GM19328 (cell line): ENCODE data around the gene UBASH3A.

Source experiments
- ATAC-seq: cut with Tn5 transposase; IDR thresholded peaks from one replicate; pipeline ENCODE4 v1.9.1; 2021; ENCODE audit warnings: mild to moderate bottlenecking, moderate library complexity; ENCODE audit not compliant: unreplicated experiment

UBASH3A gene, protein sequence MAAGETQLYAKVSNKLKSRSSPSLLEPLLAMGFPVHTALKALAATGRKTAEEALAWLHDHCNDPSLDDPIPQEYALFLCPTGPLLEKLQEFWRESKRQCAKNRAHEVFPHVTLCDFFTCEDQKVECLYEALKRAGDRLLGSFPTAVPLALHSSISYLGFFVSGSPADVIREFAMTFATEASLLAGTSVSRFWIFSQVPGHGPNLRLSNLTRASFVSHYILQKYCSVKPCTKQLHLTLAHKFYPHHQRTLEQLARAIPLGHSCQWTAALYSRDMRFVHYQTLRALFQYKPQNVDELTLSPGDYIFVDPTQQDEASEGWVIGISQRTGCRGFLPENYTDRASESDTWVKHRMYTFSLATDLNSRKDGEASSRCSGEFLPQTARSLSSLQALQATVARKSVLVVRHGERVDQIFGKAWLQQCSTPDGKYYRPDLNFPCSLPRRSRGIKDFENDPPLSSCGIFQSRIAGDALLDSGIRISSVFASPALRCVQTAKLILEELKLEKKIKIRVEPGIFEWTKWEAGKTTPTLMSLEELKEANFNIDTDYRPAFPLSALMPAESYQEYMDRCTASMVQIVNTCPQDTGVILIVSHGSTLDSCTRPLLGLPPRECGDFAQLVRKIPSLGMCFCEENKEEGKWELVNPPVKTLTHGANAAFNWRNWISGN

DNA sequence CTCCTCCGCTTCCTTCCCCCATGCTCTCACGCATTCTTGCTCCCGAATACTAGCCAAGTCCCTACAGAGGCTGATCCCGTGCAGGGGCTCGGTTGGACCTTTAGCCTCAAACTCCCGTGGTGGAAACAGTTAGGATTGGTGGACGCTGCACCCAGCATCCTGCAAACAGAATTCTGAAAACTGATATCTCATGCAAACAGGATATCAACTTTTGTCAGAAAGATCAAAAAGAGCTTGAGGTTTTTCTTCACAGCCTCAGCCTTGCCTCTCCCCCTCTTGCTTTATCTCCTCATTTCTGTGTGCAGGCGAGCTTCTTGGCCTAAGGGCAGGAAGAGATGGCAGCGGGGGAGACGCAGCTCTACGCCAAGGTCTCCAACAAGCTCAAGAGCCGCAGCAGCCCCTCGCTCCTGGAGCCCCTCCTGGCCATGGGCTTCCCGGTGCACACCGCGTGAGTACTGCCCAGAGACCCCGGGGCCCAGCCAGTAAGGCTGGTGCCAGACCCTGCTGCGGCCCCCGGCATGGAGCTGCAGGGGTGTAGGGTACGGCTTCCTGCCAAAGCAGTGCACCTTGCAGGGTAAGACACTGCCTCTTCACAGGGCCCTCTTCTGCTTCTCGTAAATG lies at the start of gene UBASH3A:
Gene UBASH3A, plus strand, starts transcription at position 292 of the 621 bp plus-strand sequence. Its CDS starts 44 bp downstream, at position 336.
- no peak for ATAC-seq

DNA sequence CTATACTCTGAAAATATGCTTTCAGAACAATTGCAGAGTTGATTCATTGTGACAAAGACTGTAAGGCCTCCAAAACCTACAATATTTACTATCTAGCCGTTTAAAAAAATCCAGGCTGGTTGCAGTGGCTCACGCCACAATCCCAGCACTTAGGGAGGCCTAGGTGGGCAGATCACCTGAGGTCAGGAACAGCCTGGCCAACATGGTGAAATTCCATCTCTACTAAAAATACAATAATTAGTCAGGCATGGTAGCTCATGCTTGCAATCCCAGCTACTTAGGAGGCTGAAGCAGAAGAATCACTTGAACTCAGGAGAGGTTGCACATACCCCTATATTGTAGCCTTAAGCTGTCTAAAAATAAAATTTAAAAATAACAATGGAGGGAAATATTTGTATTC lies 47.7 kb upstream of the UBASH3A start:
- no peak for ATAC-seq

DNA sequence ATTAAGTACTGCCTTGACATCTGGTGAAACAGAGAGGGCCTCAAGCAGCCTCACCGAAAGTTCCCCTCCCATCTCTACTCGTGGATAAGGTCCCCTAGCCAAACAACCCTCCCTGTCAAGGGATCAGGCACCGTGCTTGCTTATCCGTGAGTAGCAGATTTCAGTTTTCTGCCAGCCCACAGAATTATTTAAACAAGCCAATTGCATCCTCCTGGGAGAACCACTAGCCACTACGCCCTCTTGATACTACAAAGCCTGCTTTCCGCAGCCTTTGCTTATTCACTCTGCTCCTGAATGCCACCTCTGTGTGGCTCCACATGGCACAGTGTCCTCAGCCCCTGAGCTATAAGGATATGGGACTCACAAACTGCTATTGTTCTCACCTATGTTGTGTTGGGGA lies 47.1 kb upstream of the UBASH3A start:
- ATAC-seq = no peak

DNA sequence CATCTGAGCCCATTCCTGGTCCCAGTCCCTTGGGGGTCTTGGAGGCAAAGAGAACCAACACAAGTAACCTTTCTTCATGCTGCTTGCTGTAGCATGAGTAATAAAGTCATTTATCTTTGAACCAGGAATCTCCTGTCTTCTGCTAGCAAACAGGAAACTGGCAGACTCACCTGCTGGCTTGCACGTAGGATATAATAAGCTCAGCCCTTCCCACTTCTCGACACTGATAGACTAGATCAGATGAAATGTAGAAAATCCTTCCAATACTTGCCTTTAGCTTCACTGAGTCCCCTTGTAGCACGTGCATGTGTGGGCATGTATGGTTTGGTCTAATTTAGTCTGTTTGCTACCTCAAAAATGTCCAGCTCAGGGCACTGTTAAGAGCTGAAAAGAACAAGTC lies 46.4 kb upstream of the UBASH3A start:
- no peak for ATAC-seq

DNA sequence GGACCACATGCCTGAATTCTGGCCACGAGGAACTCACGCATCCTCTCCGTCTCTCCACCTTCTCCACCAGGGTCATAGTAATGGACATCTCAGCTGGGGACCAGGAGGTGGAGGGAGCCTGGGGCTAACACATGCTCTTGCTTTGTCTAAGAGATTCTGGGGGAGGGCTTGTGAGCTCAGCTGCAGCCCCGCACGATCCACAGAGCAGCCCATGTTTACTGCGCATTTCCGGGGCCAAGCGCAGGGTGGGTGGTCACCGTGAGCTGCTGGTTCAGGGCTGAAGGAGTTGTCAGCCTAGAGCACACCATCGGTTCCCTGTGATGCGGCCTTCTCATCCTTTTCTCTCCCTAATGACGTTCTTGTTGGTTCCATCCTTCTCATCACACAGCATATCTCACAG lies 45.4 kb upstream of the UBASH3A start:
- ATAC-seq = no peak

DNA sequence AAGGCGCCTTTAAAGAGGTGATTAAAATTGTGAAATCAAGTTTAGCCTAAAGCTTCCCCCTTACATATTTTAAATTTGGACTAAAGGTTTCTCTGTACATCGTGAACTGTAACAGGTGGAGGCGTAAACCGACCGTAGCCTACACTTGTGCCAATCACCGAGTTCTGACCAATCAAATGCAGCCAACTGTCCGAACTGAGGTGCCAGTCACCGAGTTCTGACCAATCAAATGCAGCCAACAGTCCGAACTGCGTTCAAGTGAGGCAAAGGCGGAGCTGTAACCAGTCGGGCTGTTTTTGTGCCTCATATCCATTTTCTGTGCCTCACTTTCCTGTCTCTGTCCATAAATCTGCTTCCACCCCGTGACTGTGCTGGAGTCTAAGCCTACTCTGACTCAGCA lies 44.8 kb upstream of the UBASH3A start:
- ATAC-seq = no peak

DNA sequence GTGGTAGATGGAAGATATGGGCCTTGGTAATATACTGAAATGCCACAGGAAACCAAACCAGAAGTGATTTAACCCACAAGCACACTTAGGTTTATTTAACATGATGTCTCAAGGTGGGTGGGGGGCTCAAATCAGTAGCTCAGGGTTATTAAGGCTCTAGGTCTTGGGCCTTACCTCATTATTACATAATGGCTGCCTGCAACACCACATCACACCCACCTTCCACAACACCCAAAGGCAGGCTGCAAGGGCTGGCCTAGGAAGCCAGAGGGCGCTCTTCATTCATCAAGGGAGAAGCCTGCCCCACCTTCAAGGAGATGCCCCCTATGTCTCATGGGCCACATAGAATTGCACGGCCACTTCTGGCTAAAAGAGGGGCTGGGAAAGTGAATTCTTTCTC lies 43.4 kb upstream of the UBASH3A start:
- no peak for ATAC-seq

DNA sequence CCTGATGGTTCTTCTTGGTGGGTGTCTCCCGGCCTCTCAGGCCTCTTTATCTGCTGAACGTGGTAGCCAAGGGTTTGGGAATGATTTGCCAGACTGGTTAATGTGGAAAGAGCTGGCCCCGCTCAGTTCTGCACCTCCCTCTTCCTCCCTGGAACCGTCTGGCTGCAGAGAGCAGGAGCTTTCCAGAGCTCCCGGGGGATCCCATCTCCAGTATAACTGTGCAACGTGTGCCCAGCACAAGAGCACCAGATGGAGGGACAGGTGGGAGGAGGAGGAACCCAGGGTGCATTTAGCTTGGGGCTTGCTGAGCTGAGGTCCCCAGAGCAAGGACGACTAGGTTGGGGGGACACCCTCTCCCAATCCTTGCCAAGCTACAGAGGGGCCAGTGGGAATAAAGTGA lies 42.4 kb upstream of the UBASH3A start:
- ATAC-seq = no peak

DNA sequence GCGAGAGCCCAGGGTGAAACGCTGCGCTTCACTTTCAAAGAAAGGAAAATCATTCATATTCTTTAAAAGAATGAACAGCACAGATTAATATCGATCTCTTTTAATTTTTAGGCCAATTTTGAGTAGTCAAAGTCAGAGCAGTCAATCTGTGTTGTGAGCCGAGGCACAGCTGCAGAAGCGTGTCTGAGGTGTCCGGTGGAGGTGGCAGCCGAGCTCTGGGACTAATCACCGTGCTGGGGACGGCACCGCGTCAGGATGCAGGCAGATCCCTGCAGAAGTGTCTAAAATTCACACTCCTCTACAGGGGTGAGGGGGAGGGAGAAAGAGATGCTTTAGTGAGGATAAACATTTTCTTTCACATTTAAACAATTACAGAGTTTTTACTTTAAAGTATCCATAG lies 41.5 kb upstream of the UBASH3A start:
- no peak for ATAC-seq

DNA sequence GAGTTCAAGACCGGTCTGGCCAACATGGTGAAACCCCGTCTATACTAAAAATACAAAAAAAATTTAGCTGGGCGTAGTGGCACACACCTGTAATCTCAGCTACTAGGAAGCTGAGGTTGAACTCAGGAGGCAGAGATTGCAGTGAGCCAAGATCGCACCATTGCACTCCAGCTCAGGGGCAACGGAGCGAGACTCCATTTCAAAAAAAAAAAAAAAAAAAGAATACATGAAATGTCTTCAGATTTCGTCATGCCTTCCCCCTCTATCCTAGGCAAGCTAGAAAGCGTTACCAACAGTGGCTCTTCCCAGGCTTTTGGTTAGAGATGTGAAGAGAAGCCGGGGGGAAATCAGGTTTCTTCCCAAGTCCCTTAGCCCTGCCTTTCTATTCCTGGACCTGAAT lies 41.0 kb upstream of the UBASH3A start:
- ATAC-seq = no peak

DNA sequence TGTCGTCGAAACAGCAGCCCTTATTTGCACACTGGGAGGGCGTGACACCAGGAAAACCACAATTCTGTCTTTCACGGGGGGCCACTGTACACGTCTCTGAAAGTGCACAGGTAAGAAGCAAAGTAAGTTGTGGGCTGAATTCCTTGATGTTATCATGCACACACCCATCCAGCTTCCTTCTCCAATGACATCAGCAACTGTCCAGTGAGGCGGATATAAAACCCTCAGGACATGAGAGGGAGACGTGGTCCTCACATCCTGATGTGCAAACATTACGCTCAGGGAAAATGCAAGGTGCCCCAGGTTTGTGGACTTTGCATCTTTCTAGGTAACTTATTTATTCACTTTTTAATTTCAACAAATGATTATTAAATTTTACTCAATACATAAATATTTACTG lies 40.4 kb upstream of the UBASH3A start:
- no peak for ATAC-seq

DNA sequence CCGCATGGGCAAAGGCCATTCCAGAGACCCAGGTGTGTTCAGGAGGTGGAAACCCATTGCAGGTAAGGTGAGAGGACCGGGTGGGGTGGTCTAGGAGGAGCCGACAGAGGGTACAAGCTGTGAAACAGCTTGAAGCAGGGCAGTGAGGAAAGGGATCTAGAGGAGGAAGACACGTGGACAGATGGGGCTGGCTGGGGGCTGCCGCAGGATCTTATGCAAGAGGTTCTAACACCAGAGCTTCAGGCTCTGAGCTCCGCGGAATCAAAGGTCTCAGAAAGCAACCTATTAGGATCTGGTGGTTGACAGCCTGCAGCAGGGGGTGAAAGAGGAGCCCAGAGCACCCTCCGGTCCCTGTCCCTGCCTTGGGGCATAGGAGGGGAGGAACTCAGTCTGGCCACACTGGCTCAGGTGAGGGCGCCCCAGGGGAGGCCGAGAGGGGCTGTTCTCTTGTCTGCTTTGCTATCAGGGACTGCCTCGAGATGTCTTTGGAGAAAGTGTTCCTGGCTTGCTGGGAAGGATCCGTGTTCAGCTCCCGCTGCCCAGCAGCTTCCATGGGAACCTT lies 39.3 kb upstream of the UBASH3A start:
- ATAC-seq = no peak

DNA sequence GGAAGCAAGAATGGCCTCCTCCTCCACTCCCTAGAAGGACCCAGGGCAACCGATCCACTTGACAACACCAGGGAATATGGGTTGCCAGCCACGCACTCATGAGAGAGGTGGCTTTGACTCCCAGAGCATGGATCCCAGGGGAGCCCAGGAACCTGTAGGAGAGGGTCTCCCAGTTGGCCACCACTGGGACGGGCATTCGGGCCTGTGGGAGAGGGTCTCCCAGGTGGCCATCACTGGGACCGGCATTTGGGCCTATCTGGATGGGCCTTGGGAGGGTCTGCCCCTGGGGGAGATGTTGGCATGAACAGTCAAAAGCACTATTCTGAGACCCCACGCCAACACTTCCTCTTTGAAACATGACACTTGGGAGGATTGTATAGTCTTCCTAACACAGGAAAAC lies 37.9 kb upstream of the UBASH3A start:
- no peak for ATAC-seq

DNA sequence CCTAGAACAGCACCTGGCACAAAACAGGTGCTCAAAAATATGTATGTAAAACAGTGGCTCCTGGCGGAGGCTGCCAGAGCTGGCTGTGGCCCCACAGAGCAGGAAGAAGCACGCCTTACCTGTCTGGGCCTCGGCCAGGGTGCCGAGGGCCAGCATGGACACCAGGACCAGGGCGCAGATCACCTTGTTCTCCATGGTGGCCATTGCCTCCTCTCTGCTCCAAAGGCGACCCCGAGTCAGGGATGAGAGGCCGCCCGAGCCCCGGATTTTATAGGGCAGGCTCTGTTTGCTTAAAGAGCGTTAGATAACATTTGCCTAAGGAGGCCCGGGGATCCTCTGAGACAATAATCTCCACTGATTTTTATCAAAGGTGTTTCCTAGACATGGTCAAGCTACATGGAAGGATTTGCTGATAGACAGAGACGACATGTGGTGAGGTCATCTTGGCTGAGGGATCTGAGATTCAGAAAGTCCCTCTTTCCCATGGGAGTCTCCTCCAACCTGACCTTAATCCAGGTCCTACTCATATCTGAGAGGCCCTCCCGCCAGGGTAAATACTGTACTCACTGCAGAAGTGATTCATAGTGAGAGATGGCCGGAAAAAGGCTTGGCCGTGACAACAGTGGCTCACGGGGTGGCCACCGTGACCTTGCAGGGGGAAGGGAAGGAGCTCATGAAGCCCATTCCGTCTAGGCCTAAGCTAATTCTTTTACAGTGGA lies 37.3 kb upstream of the UBASH3A start, which contains the start of gene TFF1:
Gene TFF1, minus strand, starts transcription at position 244 of the 719 bp plus-strand sequence. Its CDS starts 40 bp downstream, at position 204.
- no peak for ATAC-seq

DNA sequence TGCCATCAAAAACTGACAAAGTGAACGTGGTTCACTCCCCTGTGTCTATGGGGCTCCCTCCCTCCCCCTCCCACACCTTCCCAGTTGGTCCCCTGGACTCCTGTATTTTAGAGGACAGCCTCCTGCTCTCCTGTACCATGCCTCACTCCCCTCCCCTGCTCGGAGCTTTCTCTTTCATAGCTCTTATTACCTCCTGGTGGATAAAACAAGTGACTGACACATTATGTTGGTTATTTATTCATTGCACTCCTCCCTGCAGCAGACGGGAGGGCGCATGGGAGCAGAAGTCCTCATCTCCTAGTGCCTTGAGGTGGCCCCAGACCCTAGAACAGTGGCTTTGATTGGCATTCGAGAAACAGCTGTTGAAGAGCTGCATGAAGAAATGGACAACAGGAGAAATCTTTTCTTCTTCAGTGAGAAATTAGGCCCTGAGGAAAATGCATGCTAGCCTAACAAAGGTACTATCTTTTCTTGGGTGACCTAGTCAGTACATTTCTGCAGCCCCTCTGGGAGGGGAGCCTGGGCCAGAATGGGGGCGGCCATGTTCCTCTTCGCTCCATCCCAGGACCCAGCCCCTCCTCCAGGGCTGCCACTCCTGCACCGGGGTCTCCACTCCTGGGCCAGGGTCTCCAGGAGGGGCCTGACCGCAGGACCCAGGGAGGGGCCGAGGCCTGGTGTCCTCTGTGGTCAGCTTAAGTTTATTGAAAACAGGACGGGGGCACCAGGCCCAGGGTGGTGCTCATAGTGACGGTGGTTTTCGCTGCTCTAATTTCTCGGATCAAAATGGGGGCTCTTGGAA lies 36.1 kb upstream of the UBASH3A start:
- ATAC-seq = no peak

DNA sequence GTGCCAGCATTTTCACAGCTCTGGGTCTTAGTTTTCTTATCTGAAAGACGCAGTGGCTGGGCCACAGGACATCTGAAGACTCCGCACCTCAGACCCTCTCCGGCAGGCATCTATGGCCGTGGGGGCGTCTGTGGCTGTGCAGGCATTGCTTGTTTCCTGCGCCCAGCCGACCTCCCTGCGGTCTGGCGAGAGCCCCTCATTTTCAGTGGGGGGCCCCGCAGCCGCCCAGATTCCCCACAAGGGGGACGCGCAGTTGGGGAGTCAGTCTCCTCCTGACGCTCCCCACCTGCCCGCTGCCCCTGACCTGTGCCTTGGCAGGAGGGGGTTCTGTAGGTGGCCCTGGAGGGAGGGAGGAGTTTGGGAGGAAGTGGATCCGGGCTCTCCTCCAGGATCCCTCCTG lies 33.9 kb upstream of the UBASH3A start:
- ATAC-seq = no peak

DNA sequence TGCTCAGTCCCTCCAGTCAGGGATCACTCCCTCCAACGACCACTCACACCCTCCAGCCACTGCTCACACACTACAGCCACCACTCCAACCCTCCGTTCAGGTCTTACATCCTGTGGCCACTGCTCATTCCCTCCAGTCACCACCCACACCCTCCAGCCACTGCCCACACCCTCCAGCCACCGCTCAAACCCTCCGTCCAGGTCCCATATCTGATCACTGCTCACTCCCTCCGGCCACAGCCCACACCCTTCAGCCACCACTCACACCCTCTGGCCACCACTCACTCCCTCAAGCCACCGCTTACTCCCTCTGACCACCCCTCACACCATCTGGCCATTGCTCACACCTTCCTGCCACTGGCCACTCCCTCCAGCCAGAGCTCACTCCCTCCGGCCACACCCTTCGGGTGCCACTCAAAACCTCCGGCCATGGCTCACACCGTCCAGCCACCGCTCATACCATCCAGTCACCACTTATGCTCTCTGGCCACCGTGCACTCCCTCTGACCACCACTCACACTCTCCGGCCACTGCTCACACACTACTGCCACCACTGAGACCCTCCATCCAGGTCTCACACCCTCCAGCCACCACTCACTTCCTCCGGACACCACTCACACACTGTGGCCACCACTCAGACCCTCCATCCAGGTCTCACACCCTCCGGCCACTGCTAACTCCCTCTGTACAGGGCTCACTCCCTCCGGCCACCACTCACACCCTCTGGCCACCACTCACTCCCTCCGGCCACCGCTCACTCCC lies 32.6 kb upstream of the UBASH3A start:
- ATAC-seq = no peak

DNA sequence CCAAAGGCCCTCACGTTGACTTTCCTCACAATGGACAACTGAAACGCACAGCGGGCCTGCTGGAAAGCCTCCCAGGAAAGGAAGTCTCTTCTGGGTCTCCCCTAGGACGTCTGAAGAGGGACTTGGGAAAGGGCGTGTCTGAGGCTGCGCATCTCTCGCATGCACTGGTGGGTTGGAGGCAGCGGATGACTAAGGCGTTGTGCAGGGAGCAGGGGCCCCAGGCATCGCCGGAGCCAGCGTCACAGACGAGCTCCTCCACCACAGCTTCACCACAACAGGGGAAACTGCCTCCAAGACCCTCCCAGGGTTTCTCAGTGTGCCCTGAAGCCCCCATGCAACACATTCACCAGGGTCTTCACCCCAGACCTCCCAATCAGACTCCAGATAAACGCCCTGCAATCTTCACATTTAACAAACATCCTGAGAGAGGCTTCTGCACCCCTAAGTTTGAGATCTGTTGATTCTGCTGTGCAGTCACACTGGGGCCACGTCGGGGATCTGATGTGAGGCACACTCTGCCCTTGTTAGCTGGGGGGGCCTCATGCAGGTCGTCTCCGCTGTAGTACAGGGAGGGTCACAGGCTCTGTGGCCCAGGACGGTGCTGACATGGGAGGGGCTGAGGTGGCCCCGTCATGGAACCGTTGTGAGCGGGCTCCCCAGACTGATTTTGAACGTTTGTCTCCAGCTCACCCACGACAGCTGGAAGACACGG lies 30.4 kb upstream of the UBASH3A start:
- ATAC-seq = no peak
